Liver (tissue), 9 donors: Measurements from ENCODE around the gene JAG1. TPM values are rescaled to one million over a fixed set of nuclear protein-coding genes. Genes with fewer than 3 reads are reported as not detected.

ENCODE experiments used
- DNase-seq: peaks from one replicate; pipeline ENCODE4 v3.0.0-alpha.2; 2017; ENCODE audit warnings: low spot score
- H3K27ac ChIP-seq, 2 donors: one replicate each; pipeline ENCODE4 v1.7.0; 2013; ENCODE audit warnings: inconsistent platforms in 2 of 2, low read length in 2 of 2, control low read depth in 1 of 2, low read depth in 1 of 2, mild to moderate bottlenecking in 1 of 2
- H3K27me3 ChIP-seq, 4 donors: one replicate each; pipeline versions ENCODE4 v1.6.1 to v1.7.0; 2013; ENCODE audit warnings: low read length in 3 of 4, inconsistent platforms in 1 of 4, mild to moderate bottlenecking in 1 of 4, moderate library complexity in 1 of 4; ENCODE audit not compliant: control insufficient read depth in 4 of 4, insufficient read depth in 4 of 4
- H3K36me3 ChIP-seq, 4 donors: one replicate each; pipeline versions ENCODE4 v1.6.1 to v1.7.0; 2013; ENCODE audit warnings: low read length in 3 of 4, mild to moderate bottlenecking in 3 of 4, low read depth in 1 of 4, moderate library complexity in 1 of 4; ENCODE audit not compliant: control insufficient read depth in 4 of 4, insufficient read depth in 3 of 4
- H3K4me1 ChIP-seq, 4 donors: one replicate each; pipeline versions ENCODE4 v1.6.1 to v1.7.0; 2013; ENCODE audit warnings: low read length in 3 of 4, mild to moderate bottlenecking in 3 of 4, moderate library complexity in 1 of 4; ENCODE audit not compliant: control insufficient read depth in 4 of 4, insufficient read depth in 4 of 4
- H3K4me3 ChIP-seq, 3 donors: one replicate each; pipeline versions ENCODE4 v1.6.1 to v1.7.0; 2013; ENCODE audit warnings: low read length in 3 of 3, control low read depth in 1 of 3, low read depth in 1 of 3, mild to moderate bottlenecking in 1 of 3
- H3K9ac ChIP-seq, 2 donors: one replicate each; pipeline ENCODE4 v1.7.0; 2013; ENCODE audit warnings: low read length in 2 of 2, mild to moderate bottlenecking in 2 of 2, moderate library complexity in 2 of 2, control low read depth in 1 of 2, low read depth in 1 of 2
- H3K9me3 ChIP-seq, 4 donors: one replicate each; pipeline versions ENCODE4 v1.6.1 to v1.7.0; 2013; ENCODE audit warnings: low read length in 3 of 4; ENCODE audit not compliant: control insufficient read depth in 4 of 4
- CTCF ChIP-seq: fragments of 150-350 bp; IDR thresholded peaks from 2 replicates; pipeline ENCODE4 v1.5.1; 2017; ENCODE audit warnings: improper control_type of control experiment, low read depth, low read length; ENCODE audit not compliant: missing input control
- GABPA ChIP-seq, 2 donors: IDR thresholded peaks in 1 of 2; conservative IDR thresholded peaks in 1 of 2; 2 replicates each; pipeline ENCODE4 v1.6.1; 2016; ENCODE audit warnings: antibody characterized with exemption in 2 of 2, mild to moderate bottlenecking in 1 of 2, moderate library complexity in 1 of 2
- HNF4A ChIP-seq, 2 donors: conservative IDR thresholded peaks; 2 replicates each; pipeline ENCODE4 v1.6.1; 2016; ENCODE audit warnings: antibody characterized with exemption in 2 of 2, mild to moderate bottlenecking in 2 of 2
- MAX ChIP-seq: IDR thresholded peaks from 2 replicates; pipeline ENCODE4 v1.6.1; 2016; ENCODE audit warnings: antibody characterized with exemption
- RAD21 ChIP-seq, 2 donors: IDR thresholded peaks; 2 replicates each; pipeline ENCODE4 v1.6.1; 2016; ENCODE audit warnings: antibody characterized with exemption in 2 of 2, mild to moderate bottlenecking in 2 of 2
- REST ChIP-seq: IDR thresholded peaks from 2 replicates; pipeline ENCODE4 v1.6.1; 2016; ENCODE audit warnings: antibody characterized with exemption, mild to moderate bottlenecking
- RXRA ChIP-seq, 2 donors: IDR thresholded peaks; 2 replicates each; pipeline ENCODE4 v1.6.1; 2017 to 2018; ENCODE audit warnings: antibody characterized with exemption in 2 of 2, mild to moderate bottlenecking in 1 of 2
- SP1 ChIP-seq: IDR thresholded peaks from 2 replicates; pipeline ENCODE4 v1.6.1; 2018; ENCODE audit warnings: antibody characterized with exemption, mild to moderate bottlenecking
- YY1 ChIP-seq: IDR thresholded peaks from 2 replicates; pipeline ENCODE4 v1.6.1; 2016; ENCODE audit warnings: antibody characterized with exemption, mild to moderate bottlenecking
- WGBS: extraction: QIAGEN DNeasy Blood & Tissue Kit; methylation state at CpG from one replicate; pipeline ENCODE4 v1.1.7; 2013; 5-methylcytosine and 5-hydroxymethylcytosine counted together
- polyA plus RNA-seq, 2 donors: library from polyadenylated mRNA; stranded (reverse) in 1 of 2; unstranded in 1 of 2; fragments of 200-250 nt in 1 of 2; fragments of >200 nt in 1 of 2; fragmentation: Nextera tagmentation in 1 of 2; extraction: Ambion mirVana in 1 of 2; gene quantifications; one replicate each; pipeline versions ENCODE4 v1.2.1 to v1.2.3, GENCODE V29; 2013 to 2015
- total RNA-seq, 2 donors: library from RNA; depleted of rRNA; stranded (reverse); fragments of >200 nt; gene quantifications; one replicate each; pipeline ENCODE4 v1.2.3, GENCODE V29; 2014
- donor health status: healthy.
- donor health status: healthy.
- donor health status: healthy.
- donor health status: healthy.
- donor health status: healthy.

JAG1 gene
- total and polyA plus RNA-seq, 4 donors: 1.8 to 16.6 (median 4.6) TPM

- Histone ChIP-seq H3K9me3 (no peaks in the 10 kb centered on the region), H3K27me3 (no peaks in the 10 kb centered on the region), H3K27ac (no peak overlapping the region), H3K4me1 (no peaks in the 10 kb centered on the region), H3K36me3 (peaks cover 0 to 3% (median under 1%) of the 10 kb centered on the region in 4 donors), H3K4me3 (no peak overlapping the region), H3K9ac (no peak overlapping the region)
- DNase-seq: no peak
- 80% methylated on average over 3 of the region's 3 CpGs for WGBS
- TF ChIP-seq RXRA (IDR thresholded peaks at IDR 0.05) (no peak), CTCF (no peak), REST (no peak), YY1 (no peak), RAD21 (IDR thresholded peaks at IDR 0.05) (no peak), MAX (no peak), SP1 (no peak)
Measured at GRCh38 chr20:10621149-10621548, 52.6 kb downstream of the JAG1 start.

- Histone ChIP-seq H3K36me3 (peaks cover 0 to 3% (median under 1%) of the 10 kb centered on the region in 4 donors), H3K4me3 (no peak overlapping the region), H3K27me3 (no peaks in the 10 kb centered on the region), H3K9ac (no peak overlapping the region), H3K27ac (no peak overlapping the region), H3K4me1 (no peaks in the 10 kb centered on the region), H3K9me3 (no peaks in the 10 kb centered on the region)
- no peak for TF ChIP-seq GABPA (IDR thresholded peaks at IDR 0.05 in 1 of 2, conservative IDR thresholded peaks at IDR 0.05 in 1 of 2)
- TF ChIP-seq RAD21 (IDR thresholded peaks at IDR 0.05): no peak
- TF ChIP-seq SP1: no peak
- no peak for TF ChIP-seq REST
- TF ChIP-seq HNF4A (conservative IDR thresholded peaks at IDR 0.05): no peak
- TF ChIP-seq CTCF: no peak
- DNase-seq: no peak
- WGBS: 84% methylated on average over 3 of the region's 3 CpGs
Measured at GRCh38 chr20:10619427-10619826, 54.4 kb downstream of the JAG1 start.
